ENCODE data around the gene LRRC38. TPM values are rescaled to one million over a fixed set of nuclear protein-coding genes. Genes with fewer than 3 reads are reported as not detected.

LRRC38 gene
- total and polyA plus RNA-seq, 2 donors (not counting 1 experiment from before 2014, with no cell fraction given) = not detected

GRCh38 chr1:13479171-13479856, 34.5 kb downstream of the LRRC38 start:
- H3K4me3 Mint-ChIP-seq = no peak overlapping the region

More at GRCh38 chr1:13479171-13479856, 34.5 kb downstream of the LRRC38 start:
- DNase-seq (no peak), ATAC-seq (ENCODE audit: low read depth) (no peak)
- Histone ChIP-seq H2AFZ (ENCODE audit: insufficient read depth, low read depth, low read length, poor library complexity, severe bottlenecking) (no peak overlapping the region), H3K36me3 (replicated peaks in 1 of 2; ENCODE audit: control extremely low read depth in 1 of 2, control insufficient read depth in 1 of 2, extremely low read depth in 1 of 2, insufficient read depth in 2 of 2, low read length in 1 of 2) (no peaks in the 10 kb centered on the region), H4K20me1 (ENCODE audit: control insufficient read depth, insufficient read depth, low read length, poor library complexity, severe bottlenecking) (no peaks in the 10 kb centered on the region), H3K4me3 (ENCODE audit: control extremely low read depth in 1 of 5, extremely low read depth in 1 of 5, insufficient read depth in 1 of 5, low read depth in 2 of 5, low read length in 4 of 5) (no peak overlapping the region), H3K4me2 (replicated peaks; ENCODE audit: low read depth, low read length, poor library complexity, severe bottlenecking) (no peak overlapping the region), H3K27ac (ENCODE audit: low read length in 2 of 2) (no peak overlapping the region), H3K4me1 (ENCODE audit: control insufficient read depth in 2 of 2, insufficient read depth in 2 of 2, low read length in 2 of 2) (no peaks in the 10 kb centered on the region), H3K27me3 (replicated peaks in 1 of 4; ENCODE audit: control extremely low read depth in 1 of 4, control insufficient read depth in 3 of 4, insufficient read depth in 4 of 4, low read length in 3 of 4) (no peaks in the 10 kb centered on the region), H3K9ac (ENCODE audit: low read length) (no peak overlapping the region), H3K9me3 (ENCODE audit: control extremely low read depth in 1 of 3, control insufficient read depth in 2 of 3, insufficient read depth in 1 of 3, low read length in 2 of 3) (peaks cover 0 to 9% (median 0%) of the 10 kb centered on the region in 3 donors), H3K79me2 (ENCODE audit: control insufficient read depth, insufficient read depth, low read length) (no peaks in the 10 kb centered on the region)
- H3K4me1 Mint-ChIP-seq = no peaks in the 10 kb centered on the region
- 60% methylated on average over 9 of the region's 11 CpGs for WGBS (ENCODE audit: insufficient coverage)
- ChIA-PET CTCF (no interaction called here), POLR2A (no interaction called here)
- H3K27ac Mint-ChIP-seq = no peak overlapping the region
- intact Hi-C loops (cut with micrococcal nuclease) = no loop called here
- peaks cover 2% of the 10 kb centered on the region for H3K27me3 Mint-ChIP-seq
- H3K9me3 Mint-ChIP-seq (ENCODE audit: insufficient read depth) = peaks cover 2% of the 10 kb centered on the region
- TF ChIP-seq EZH2 (IDR thresholded peaks at IDR 0.05; ENCODE audit: borderline replicate concordance, insufficient read depth, low read depth, low read length, poor library complexity, severe bottlenecking) (no peak), CTCF (IDR thresholded peaks at IDR 0.05) (no peak)

Measured in B cell (primary cell).